B cell (primary cell): Measurements from ENCODE around the gene TRAF5. TPM values are rescaled to one million over a fixed set of nuclear protein-coding genes. Genes with fewer than 3 reads are reported as not detected.
"Not testable (repeated sequence)": the region's sequence is repeated elsewhere in the genome, so short reads cannot be mapped to it uniquely, and the experiment has no call there.

Experiments used
- ATAC-seq: fragments of 200-7000 bp; cut with Tn5 transposase; one replicate; pipeline ENCODE4 v1.10.0; 2021; ENCODE audit warnings: low read depth, mild to moderate bottlenecking, moderate number of reproducible peaks, moderate library complexity
- CTCF ChIA-PET: fragments of 350-600 bp; sonication (Branson Sonifier 250); formaldehyde crosslinking; loops from one replicate; lab custom pipeline; 2021; ENCODE audit warnings: antibody characterized with exemption, inconsistent platforms; lab: Charles Lee
- POLR2A ChIA-PET: fragments of 350-600 bp; sonication (Branson Sonifier 250); formaldehyde crosslinking; loops from one replicate; lab custom pipeline; 2021; ENCODE audit warnings: antibody characterized with exemption; lab: Charles Lee
- DNase-seq: peaks from one replicate; pipeline ENCODE4 v3.0.0; 2013
- H2AFZ ChIP-seq: 2 replicates; pipeline ENCODE4 v1.6.1; 2012; ENCODE audit warnings: mild to moderate bottlenecking, low read depth, low read length; ENCODE audit not compliant: insufficient read depth, poor library complexity, severe bottlenecking
- H3K27ac ChIP-seq, 2 donors: 1 replicate in 1 of 2; 2 replicates in 1 of 2; pipeline ENCODE4 v1.5.1; 2012 to 2013; ENCODE audit warnings: low read length in 2 of 2, mild to moderate bottlenecking in 2 of 2, moderate library complexity in 1 of 2
- H3K27me3 ChIP-seq, 4 experiments: fragments of 200-600 bp in 1 of 4; sonication (generic) in 1 of 4; replicated peaks in 1 of 4; 1 replicate in 2 of 4; 2 replicates in 2 of 4; pipeline versions ENCODE4 v1.6.1 to v1.7.0; 2013 to 2016; ENCODE audit warnings: low read length in 3 of 4, mild to moderate bottlenecking in 2 of 4, mixed read lengths in 1 of 4, moderate library complexity in 1 of 4; ENCODE audit not compliant: insufficient read depth in 4 of 4, control insufficient read depth in 3 of 4; ENCODE audit errors: control extremely low read depth in 1 of 4
- H3K36me3 ChIP-seq, 2 experiments: replicated peaks in 1 of 2; 1 replicate in 1 of 2; 2 replicates in 1 of 2; pipeline versions ENCODE4 v1.6.1 to v1.7.1; 2013; ENCODE audit warnings: low read length in 1 of 2; ENCODE audit not compliant: insufficient read depth in 2 of 2, control insufficient read depth in 1 of 2; ENCODE audit errors: control extremely low read depth in 1 of 2, extremely low read depth in 1 of 2
- H3K4me1 ChIP-seq, 2 donors: fragments of 200-600 bp in 1 of 2; sonication (generic) in 1 of 2; 1 replicate in 1 of 2; 2 replicates in 1 of 2; pipeline versions ENCODE4 v1.5.1 to v1.6.1; 2013 to 2017; ENCODE audit warnings: low read length in 2 of 2; ENCODE audit not compliant: control insufficient read depth in 2 of 2, insufficient read depth in 2 of 2
- H3K4me2 ChIP-seq: replicated peaks from 2 replicates; pipeline ENCODE3; 2012; ENCODE audit warnings: mild to moderate bottlenecking, low read depth, low read length; ENCODE audit not compliant: poor library complexity, severe bottlenecking
- H3K4me3 ChIP-seq, 5 experiments: fragments of 200-600 bp in 1 of 5; sonication (generic) in 1 of 5; 1 replicate in 3 of 5; 2 replicates in 2 of 5; pipeline versions ENCODE4 v1.5.1 to v1.7.0; 2011 to 2016; ENCODE audit warnings: low read length in 4 of 5, mild to moderate bottlenecking in 4 of 5, low read depth in 2 of 5, control low read depth in 1 of 5, moderate library complexity in 1 of 5; ENCODE audit not compliant: insufficient read depth in 1 of 5; ENCODE audit errors: control extremely low read depth in 1 of 5, extremely low read depth in 1 of 5
- H3K79me2 ChIP-seq: fragments of 200-600 bp; sonication (generic); one replicate; pipeline ENCODE4 v1.6.0; 2016; ENCODE audit warnings: low read length; ENCODE audit not compliant: control insufficient read depth, insufficient read depth
- H3K9ac ChIP-seq: fragments of 200-600 bp; sonication (generic); 2 replicates; pipeline ENCODE4 v1.6.1; 2017; ENCODE audit warnings: mild to moderate bottlenecking, low read length, moderate library complexity
- H3K9me3 ChIP-seq, 3 donors: one replicate each; pipeline versions ENCODE4 v1.6.1 to v1.7.1; 2013; ENCODE audit warnings: low read length in 2 of 3; ENCODE audit not compliant: control insufficient read depth in 2 of 3, insufficient read depth in 1 of 3; ENCODE audit errors: control extremely low read depth in 1 of 3
- H4K20me1 ChIP-seq: 2 replicates; pipeline ENCODE4 v1.6.0; 2012; ENCODE audit warnings: mild to moderate bottlenecking, low read length; ENCODE audit not compliant: insufficient read depth, control insufficient read depth, poor library complexity, severe bottlenecking
- H3K27ac Mint-ChIP-seq: one replicate; pipeline ENCODE4 v1.8.0; 2021; ENCODE audit warnings: mixed read lengths
- H3K27me3 Mint-ChIP-seq: one replicate; pipeline ENCODE4 v1.8.0; 2021; ENCODE audit warnings: mixed read lengths
- H3K4me1 Mint-ChIP-seq: one replicate; pipeline ENCODE4 v1.8.0; 2021; ENCODE audit warnings: mixed read lengths
- H3K4me3 Mint-ChIP-seq: one replicate; pipeline ENCODE4 v1.8.0; 2021; ENCODE audit warnings: mixed read lengths
- H3K9me3 Mint-ChIP-seq: one replicate; pipeline ENCODE4 v1.8.0; 2022; ENCODE audit warnings: mixed read lengths; ENCODE audit not compliant: insufficient read depth
- WGBS: methylation state at CpG from one replicate; pipeline ENCODE4 v1.1.5; 2013; ENCODE audit warnings: missing lambda C conversion rate; ENCODE audit not compliant: insufficient coverage; 5-methylcytosine and 5-hydroxymethylcytosine counted together
- intact Hi-C: fragments of 100-400 bp; cut with micrococcal nuclease; formaldehyde crosslinking; loops from one replicate; pipeline ENCODE4 v1.10.0; 2022
- polyA plus RNA-seq: library from polyadenylated mRNA; depleted of rRNA; stranded (reverse); fragments of >200 nt; gene quantifications from 2 replicates; pipeline ENCODE4 v1.2.3, GENCODE V29; 2012
- total RNA-seq, 2 donors: library from RNA; stranded (reverse); fragments of 120-200 nt in 1 of 2; gene quantifications; 1 replicate in 1 of 2; 2 replicates in 1 of 2; pipeline versions ENCODE4 v1.2.3 to v1.2.4, GENCODE V29; 2013 to 2022

The TRAF5 gene
- total and polyA plus RNA-seq, 2 donors (not counting 1 experiment from before 2014, with no cell fraction given) = 129 to 143 TPM

- POLR2A ChIA-PET, H3K9ac ChIP-seq, H3K27me3 ChIP-seq, H3K9me3 Mint-ChIP-seq, H3K4me2 ChIP-seq, DNase-seq, H3K9me3 ChIP-seq, H3K27me3 Mint-ChIP-seq, H3K79me2 ChIP-seq, H3K27ac ChIP-seq, H3K36me3 ChIP-seq, intact Hi-C loops, H2AFZ ChIP-seq, H3K4me3 Mint-ChIP-seq, H3K4me3 ChIP-seq, ATAC-seq, H4K20me1 ChIP-seq, H3K27ac Mint-ChIP-seq: not testable (repeated sequence)
- peaks cover 16% of the 10 kb centered on the region for H3K4me1 Mint-ChIP-seq
- peaks cover 17% of the 10 kb centered on the region in 2 donors for H3K4me1 ChIP-seq
- CTCF ChIA-PET = interaction anchor here (0.6 to 1.2 kb wide), 2 partner anchors 51 to 78 kb away, joined by 3 to 4 read pairs; no protein-coding TSS in a partner anchor
- WGBS = 100% methylated on average over 1 of the region's 1 CpG
Observed at GRCh38 chr1:211401751-211402150, 75.1 kb downstream of the TRAF5 start.

- intact Hi-C loops, H3K4me2 ChIP-seq, H3K27ac ChIP-seq, DNase-seq, H3K27me3 Mint-ChIP-seq, H3K27ac Mint-ChIP-seq, H3K9me3 ChIP-seq, H2AFZ ChIP-seq, H4K20me1 ChIP-seq, H3K79me2 ChIP-seq, ATAC-seq, H3K4me3 Mint-ChIP-seq, H3K9me3 Mint-ChIP-seq, H3K4me3 ChIP-seq, H3K9ac ChIP-seq, POLR2A ChIA-PET, H3K4me1 ChIP-seq, H3K27me3 ChIP-seq, H3K36me3 ChIP-seq, CTCF ChIA-PET: not testable (repeated sequence)
- no CpG with 5 or more reads among the region's 3 CpGs for WGBS
- peaks cover 12% of the 10 kb centered on the region for H3K4me1 Mint-ChIP-seq
Observed at GRCh38 chr1:211406086-211406485, 79.5 kb downstream of the TRAF5 start.

GRCh38 chr1:211407749-211408148 is 81.1 kb downstream of the TRAF5 start:
- H3K4me1 ChIP-seq, H3K27ac Mint-ChIP-seq, H3K27ac ChIP-seq, H3K4me2 ChIP-seq, H3K36me3 ChIP-seq, H3K9ac ChIP-seq, POLR2A ChIA-PET, H3K4me3 Mint-ChIP-seq, H3K27me3 ChIP-seq, intact Hi-C loops, ATAC-seq, H3K27me3 Mint-ChIP-seq, H2AFZ ChIP-seq, DNase-seq, H4K20me1 ChIP-seq, H3K4me3 ChIP-seq, H3K9me3 Mint-ChIP-seq, H3K79me2 ChIP-seq: not testable (repeated sequence)
- peaks cover 0 to 11% (median 0%) of the 10 kb centered on the region in 3 donors for H3K9me3 ChIP-seq
- peaks cover 10% of the 10 kb centered on the region for H3K4me1 Mint-ChIP-seq
- WGBS = 97% methylated on average over 6 of the region's 7 CpGs
- CTCF ChIA-PET = interaction anchor here (1.3 kb wide), 1 partner anchor 26 kb away, joined by 3 read pairs; no protein-coding TSS in a partner anchor
